Upper lobe of left lung (tissue), 6 donors: ENCODE measurements around the gene BBS1. TPM values are rescaled to one million over a fixed set of nuclear protein-coding genes. Genes with fewer than 3 reads are reported as not detected.
"Not testable (repeated sequence)": the region's sequence is repeated elsewhere in the genome, so short reads cannot be mapped to it uniquely, and the experiment has no call there.

Experiments
- ATAC-seq, 2 donors: fragments of 200-7000 bp; cut with Tn5 transposase; one replicate each; pipeline ENCODE4 v1.9.1; 2022; ENCODE audit warnings: mild to moderate bottlenecking in 2 of 2, moderate library complexity in 2 of 2; ENCODE audit not compliant: low FRiP score in 2 of 2
- DNase-seq, 2 donors: peaks; one replicate each; pipeline ENCODE4 v3.0.0-alpha.2; 2019 to 2020
- H3K27ac ChIP-seq, 4 donors: fragments of 200-600 bp; sonication (generic); one replicate each; pipeline ENCODE4 v1.5.1; 2016 to 2019
- H3K27me3 ChIP-seq, 4 donors: fragments of 200-600 bp; sonication (generic); one replicate each; pipeline ENCODE4 v1.5.1; 2017 to 2019
- H3K36me3 ChIP-seq, 4 donors: fragments of 200-600 bp; sonication (generic); one replicate each; pipeline ENCODE4 v1.5.1; 2016 to 2019
- H3K4me1 ChIP-seq, 4 donors: fragments of 200-600 bp; sonication (generic); one replicate each; pipeline ENCODE4 v1.5.1; 2018 to 2019
- H3K4me3 ChIP-seq, 4 donors: fragments of 200-600 bp; sonication (generic); one replicate each; pipeline ENCODE4 v1.5.1; 2017 to 2019; ENCODE audit warnings: mild to moderate bottlenecking in 2 of 4, moderate library complexity in 1 of 4
- H3K9me3 ChIP-seq, 4 donors: fragments of 200-600 bp; sonication (generic); one replicate each; pipeline ENCODE4 v1.5.1; 2018 to 2019
- EP300 ChIP-seq, 4 donors: sonication (generic); formaldehyde crosslinking; IDR thresholded peaks; one replicate each; pipeline ENCODE4 v1.5.1; 2017; ENCODE audit warnings: antibody characterized with exemption in 4 of 4, control low read depth in 2 of 4
- POLR2A ChIP-seq, 4 donors: fragments of 450-650 bp; IDR thresholded peaks; one replicate each; pipeline ENCODE4 v1.5.1; 2016 to 2017; ENCODE audit warnings: antibody characterized with exemption in 4 of 4, mild to moderate bottlenecking in 2 of 4
- POLR2AphosphoS5 ChIP-seq, 2 donors: sonication (generic); formaldehyde crosslinking; IDR thresholded peaks; one replicate each; pipeline ENCODE4 v1.5.1; 2017; ENCODE audit warnings: antibody characterized with exemption in 2 of 2
- WGBS, 2 donors: methylation state at CpG; one replicate each; pipeline ENCODE4 v1.1.5; 2017 to 2018; 5-methylcytosine and 5-hydroxymethylcytosine counted together
- total RNA-seq, 6 donors: library from RNA; depleted of rRNA in 4 of 6; stranded (reverse); fragments of >200 nt in 4 of 6; gene quantifications; one replicate each; pipeline versions ENCODE4 v1.1.0 to v1.2.1, GENCODE V29; 2016 to 2021
- TF ChIP-seq, protein P1 (sequence below), 6 experiments: fragments of 450-650 bp in 4 of 6; fragments of 200-600 bp in 2 of 6; sonication (generic) in 2 of 6; IDR thresholded peaks; one replicate each; pipeline ENCODE4 v1.5.1; 2016 to 2019; ENCODE audit warnings: antibody characterized with exemption in 6 of 6
- donor health status: DM: no; HTN: no; CAD: no; lungs with moderate emphysema.
- donor health status: DM: no; HTN: yes; CAD: no; lungs with severe emphysema.

BBS1 gene
- total RNA-seq, 6 donors from 2014 or later = 26.0 to 145 (median 44.8) TPM

DNA sequence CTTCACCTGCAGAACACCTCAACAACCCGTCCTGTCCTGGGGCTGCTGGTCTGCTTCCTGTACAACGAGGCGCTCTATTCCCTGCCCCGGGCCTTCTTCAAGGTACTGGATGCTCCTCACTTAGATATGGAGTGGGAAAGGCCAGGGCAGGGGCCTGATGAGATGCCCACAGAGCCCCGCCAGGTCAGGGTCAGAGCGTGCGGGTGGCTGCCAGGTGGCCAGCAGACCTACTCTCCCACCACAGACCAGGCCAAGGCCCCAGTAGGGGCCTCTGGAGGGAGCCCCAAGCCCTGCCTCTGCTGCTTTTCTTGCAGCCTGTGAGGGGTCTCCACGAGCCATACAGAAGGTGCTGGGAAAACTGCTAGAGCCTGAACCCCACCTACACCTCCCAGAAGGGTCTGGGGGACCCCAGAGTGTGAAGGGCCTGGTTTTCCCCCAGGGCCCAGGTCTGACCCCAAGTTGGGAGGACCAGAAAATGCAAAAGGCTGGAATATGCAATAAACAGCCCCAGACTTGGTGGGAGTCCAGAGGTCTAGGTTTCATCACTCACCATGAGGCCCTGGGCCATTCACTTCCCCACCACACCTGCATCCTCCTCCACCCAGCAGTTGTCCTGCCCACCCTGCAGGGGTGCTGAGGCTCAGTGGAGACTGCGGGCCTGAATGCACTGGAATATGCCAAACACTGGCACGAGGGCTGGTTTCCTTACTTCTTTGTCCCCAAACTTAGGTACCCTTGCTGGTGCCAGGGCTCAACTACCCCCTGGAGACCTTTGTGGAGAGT is 20.7 kb downstream of the BBS1 start:
- Histone ChIP-seq H3K4me3 (no peak overlapping the region), H3K27me3 (no peaks in the 10 kb centered on the region), H3K9me3 (no peaks in the 10 kb centered on the region), H3K27ac (no peak overlapping the region), H3K4me1 (no peaks in the 10 kb centered on the region), H3K36me3 (peaks cover 0 to 46% (median 15%) of the 10 kb centered on the region in 4 donors)
- TF ChIP-seq POLR2A (IDR thresholded peaks at IDR 0.05) = no peak
- TF ChIP-seq EP300 (IDR thresholded peaks at IDR 0.05) = no peak
- TF ChIP-seq, protein P1, sequence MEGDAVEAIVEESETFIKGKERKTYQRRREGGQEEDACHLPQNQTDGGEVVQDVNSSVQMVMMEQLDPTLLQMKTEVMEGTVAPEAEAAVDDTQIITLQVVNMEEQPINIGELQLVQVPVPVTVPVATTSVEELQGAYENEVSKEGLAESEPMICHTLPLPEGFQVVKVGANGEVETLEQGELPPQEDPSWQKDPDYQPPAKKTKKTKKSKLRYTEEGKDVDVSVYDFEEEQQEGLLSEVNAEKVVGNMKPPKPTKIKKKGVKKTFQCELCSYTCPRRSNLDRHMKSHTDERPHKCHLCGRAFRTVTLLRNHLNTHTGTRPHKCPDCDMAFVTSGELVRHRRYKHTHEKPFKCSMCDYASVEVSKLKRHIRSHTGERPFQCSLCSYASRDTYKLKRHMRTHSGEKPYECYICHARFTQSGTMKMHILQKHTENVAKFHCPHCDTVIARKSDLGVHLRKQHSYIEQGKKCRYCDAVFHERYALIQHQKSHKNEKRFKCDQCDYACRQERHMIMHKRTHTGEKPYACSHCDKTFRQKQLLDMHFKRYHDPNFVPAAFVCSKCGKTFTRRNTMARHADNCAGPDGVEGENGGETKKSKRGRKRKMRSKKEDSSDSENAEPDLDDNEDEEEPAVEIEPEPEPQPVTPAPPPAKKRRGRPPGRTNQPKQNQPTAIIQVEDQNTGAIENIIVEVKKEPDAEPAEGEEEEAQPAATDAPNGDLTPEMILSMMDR (IDR thresholded peaks at IDR 0.05) = no peak
- TF ChIP-seq POLR2AphosphoS5 (IDR thresholded peaks at IDR 0.05) = no peak
- DNase-seq = no peak
- WGBS, 2 donors = 84 to 88% methylated on average over 8 to 10 of the region's 10 CpGs
- peak in 1 of 2 donors; percentile 36 for ATAC-seq

GRCh38 chr11:66531841-66532240 is 21.4 kb downstream of the BBS1 start:
- Histone ChIP-seq H3K4me3 (no peak overlapping the region), H3K4me1 (no peaks in the 10 kb centered on the region), H3K27me3 (no peaks in the 10 kb centered on the region), H3K27ac (no peak overlapping the region), H3K9me3 (no peaks in the 10 kb centered on the region), H3K36me3 (peaks cover 0 to 51% (median 15%) of the 10 kb centered on the region in 4 donors)
- ATAC-seq (peak in 1 of 2 donors; percentile 9), DNase-seq (no peak)
- 95 to 97% methylated on average over 6 to 8 of the region's 11 CpGs for WGBS, 2 donors
- TF ChIP-seq, protein P1 (IDR thresholded peaks at IDR 0.05) = no peak
- TF ChIP-seq POLR2AphosphoS5 (IDR thresholded peaks at IDR 0.05) = no peak
- no peak for TF ChIP-seq POLR2A (IDR thresholded peaks at IDR 0.05)
- TF ChIP-seq EP300 (IDR thresholded peaks at IDR 0.05) = no peak

GRCh38 chr11:66532784-66533183 is 22.3 kb downstream of the BBS1 start:
- no peak overlapping the region for H3K27ac ChIP-seq
- H3K4me1 ChIP-seq = no peaks in the 10 kb centered on the region
- H3K36me3 ChIP-seq = peaks cover 0 to 56% (median 17%) of the 10 kb centered on the region in 4 donors
- no peaks in the 10 kb centered on the region for H3K9me3 ChIP-seq
- 74 to 75% methylated on average over 6 of the region's 6 CpGs for WGBS, 2 donors
- ATAC-seq (no peak), DNase-seq (no peak)
- H3K4me3 ChIP-seq = no peak overlapping the region
- no peaks in the 10 kb centered on the region for H3K27me3 ChIP-seq
- TF ChIP-seq, protein P1 (IDR thresholded peaks at IDR 0.05) = no peak
- TF ChIP-seq POLR2A (IDR thresholded peaks at IDR 0.05) = no peak
- TF ChIP-seq POLR2AphosphoS5 (IDR thresholded peaks at IDR 0.05) = no peak
- no peak for TF ChIP-seq EP300 (IDR thresholded peaks at IDR 0.05)

- ATAC-seq = peak in 1 of 2 donors; percentile 4
- peaks cover 6 to 12% (median 11%) of the 10 kb centered on the region in 4 donors for H3K4me1 ChIP-seq
- TF ChIP-seq POLR2A (IDR thresholded peaks at IDR 0.05) = no peak
- WGBS, 2 donors = 92 to 100% methylated on average over 4 to 16 of the region's 16 CpGs
- H3K4me3 ChIP-seq = no peak overlapping the region
- H3K36me3 ChIP-seq = peaks cover 0 to 77% (median 36%) of the 10 kb centered on the region in 4 donors
- H3K27ac ChIP-seq = no peak overlapping the region
- H3K9me3 ChIP-seq = no peaks in the 10 kb centered on the region
- DNase-seq = no peak
- H3K27me3 ChIP-seq = no peaks in the 10 kb centered on the region
Measured at GRCh38 chr11:66539170-66539869, 28.9 kb downstream of the BBS1 start.

DNA sequence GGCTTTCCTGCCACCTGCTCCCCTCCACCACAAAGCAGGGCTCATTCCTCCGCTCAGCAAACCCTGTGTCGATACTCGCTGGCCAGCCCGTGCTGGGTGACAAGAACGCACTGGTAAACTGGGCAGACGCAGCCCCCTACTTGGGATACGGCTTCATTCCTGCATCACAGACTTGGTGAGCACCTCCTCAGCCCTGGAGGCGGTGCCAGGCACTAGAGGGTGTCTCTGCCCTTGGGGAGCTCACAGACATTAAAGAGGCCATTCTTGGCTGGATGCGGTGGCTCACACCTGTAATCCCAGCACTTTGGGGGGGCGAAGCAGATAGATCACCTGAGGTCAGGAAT is 29.4 kb downstream of the BBS1 start:
- Histone ChIP-seq H3K4me1 (peaks cover 12 to 18% (median 16%) of the 10 kb centered on the region in 4 donors), H3K27me3 (no peaks in the 10 kb centered on the region), H3K4me3 (no peak overlapping the region), H3K27ac (no peak overlapping the region), H3K36me3 (peaks cover 0 to 74% (median 36%) of the 10 kb centered on the region in 4 donors), H3K9me3 (no peaks in the 10 kb centered on the region)
- TF ChIP-seq, protein P1 (IDR thresholded peaks at IDR 0.05) = no peak
- TF ChIP-seq POLR2AphosphoS5 (IDR thresholded peaks at IDR 0.05) = no peak
- 93 to 95% methylated on average over 9 to 10 of the region's 10 CpGs for WGBS, 2 donors
- ATAC-seq (no peak), DNase-seq (no peak)

- not testable (repeated sequence) for H3K9me3 ChIP-seq, DNase-seq, ATAC-seq, H3K27ac ChIP-seq, H3K4me3 ChIP-seq, H3K27me3 ChIP-seq
- H3K36me3 ChIP-seq = peaks cover 0 to 67% (median 36%) of the 10 kb centered on the region in 4 donors
- 73 to 86% methylated on average over 8 of the region's 8 CpGs for WGBS, 2 donors
- peaks cover 18 to 25% (median 22%) of the 10 kb centered on the region in 4 donors for H3K4me1 ChIP-seq
Measured at GRCh38 chr11:66540598-66540997, 30.2 kb downstream of the BBS1 start.
